Peyer's patch (tissue), 4 donors: ENCODE results near the gene GADL1.

Source experiments
- POLR2A ChIP-seq, 2 donors: fragments of 450-650 bp; IDR thresholded peaks; one replicate each; pipeline ENCODE4 v1.5.1; 2017; ENCODE audit warnings: antibody characterized with exemption in 2 of 2, mild to moderate bottlenecking in 2 of 2, moderate library complexity in 2 of 2
- TF ChIP-seq, protein P1 (sequence below), 6 experiments: fragments of 450-650 bp in 4 of 6; fragments of 200-600 bp in 2 of 6; sonication (generic) in 1 of 6; IDR thresholded peaks; one replicate each; pipeline ENCODE4 v1.5.1; 2017 to 2019; ENCODE audit warnings: antibody characterized with exemption in 6 of 6, mild to moderate bottlenecking in 3 of 6, moderate library complexity in 1 of 6

- TF ChIP-seq, protein P1, sequence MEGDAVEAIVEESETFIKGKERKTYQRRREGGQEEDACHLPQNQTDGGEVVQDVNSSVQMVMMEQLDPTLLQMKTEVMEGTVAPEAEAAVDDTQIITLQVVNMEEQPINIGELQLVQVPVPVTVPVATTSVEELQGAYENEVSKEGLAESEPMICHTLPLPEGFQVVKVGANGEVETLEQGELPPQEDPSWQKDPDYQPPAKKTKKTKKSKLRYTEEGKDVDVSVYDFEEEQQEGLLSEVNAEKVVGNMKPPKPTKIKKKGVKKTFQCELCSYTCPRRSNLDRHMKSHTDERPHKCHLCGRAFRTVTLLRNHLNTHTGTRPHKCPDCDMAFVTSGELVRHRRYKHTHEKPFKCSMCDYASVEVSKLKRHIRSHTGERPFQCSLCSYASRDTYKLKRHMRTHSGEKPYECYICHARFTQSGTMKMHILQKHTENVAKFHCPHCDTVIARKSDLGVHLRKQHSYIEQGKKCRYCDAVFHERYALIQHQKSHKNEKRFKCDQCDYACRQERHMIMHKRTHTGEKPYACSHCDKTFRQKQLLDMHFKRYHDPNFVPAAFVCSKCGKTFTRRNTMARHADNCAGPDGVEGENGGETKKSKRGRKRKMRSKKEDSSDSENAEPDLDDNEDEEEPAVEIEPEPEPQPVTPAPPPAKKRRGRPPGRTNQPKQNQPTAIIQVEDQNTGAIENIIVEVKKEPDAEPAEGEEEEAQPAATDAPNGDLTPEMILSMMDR (IDR thresholded peaks at IDR 0.05), result no peak
- TF ChIP-seq POLR2A (IDR thresholded peaks at IDR 0.05), result no peak
These were observed 174.9 kb downstream of the GADL1 start for GRCh38 chr3:30719536-30719935.
